Measurements from ENCODE around the gene LCMT2.

The LCMT2 gene

DNA sequence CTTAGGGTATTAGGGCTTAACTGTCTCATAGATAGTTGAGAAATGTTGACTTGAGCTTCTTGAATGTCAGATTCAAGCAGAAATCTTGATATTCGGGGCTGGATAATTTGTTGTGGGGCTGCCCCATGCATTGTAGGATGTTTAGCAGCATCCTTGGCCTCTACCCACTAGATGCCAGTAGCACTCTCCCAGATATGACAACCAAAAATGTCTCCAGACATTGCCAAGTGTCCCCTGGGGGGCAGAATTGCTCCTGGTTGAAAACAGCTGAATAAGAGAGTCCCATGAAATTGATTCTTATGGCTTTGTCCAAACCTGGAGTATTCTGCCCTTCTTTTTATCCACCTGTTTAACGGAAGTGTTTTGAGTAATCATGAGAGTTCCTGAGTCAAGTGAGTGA is 15.9 kb upstream of the LCMT2 start:
- Histone ChIP-seq H3K27me3 (ENCODE audit: control insufficient read depth in 1 of 2, insufficient read depth in 2 of 2, low read length in 2 of 2) (no peaks in the 10 kb centered on the region), H3K9me3 (ENCODE audit: low read length) (no peaks in the 10 kb centered on the region), H3K4me3 (ENCODE audit: low read depth in 1 of 2, low read length in 2 of 2) (no peak overlapping the region), H3K9ac (ENCODE audit: low read length) (no peak overlapping the region), H3K36me3 (ENCODE audit: insufficient read depth, low read length) (peaks cover 29% of the 10 kb centered on the region), H3K4me1 (ENCODE audit: insufficient read depth, low read length) (no peaks in the 10 kb centered on the region), H3K27ac (ENCODE audit: low read depth, low read length) (no peak overlapping the region)

GRCh38 chr15:43330780-43331087 is 361 bp upstream of the LCMT2 start:
- H3K9ac ChIP-seq (ENCODE audit: low read length) = peak overlapping the region; percentile 76

GRCh38 chr15:43329217-43329959 is 985 bp downstream of the LCMT2 start:
- no peaks in the 10 kb centered on the region for H3K9me3 ChIP-seq (ENCODE audit: low read length)
- H3K4me1 ChIP-seq (ENCODE audit: insufficient read depth, low read length) = peaks cover 26% of the 10 kb centered on the region
- H3K36me3 ChIP-seq (ENCODE audit: insufficient read depth, low read length) = no peaks in the 10 kb centered on the region

More at GRCh38 chr15:43330780-43331087, 361 bp upstream of the LCMT2 start:
- H3K4me3 ChIP-seq (ENCODE audit: low read depth in 1 of 2, low read length in 2 of 2) = peak overlapping the region; percentile 85 to 90
- peak overlapping the region; percentile 99 for H3K27ac ChIP-seq (ENCODE audit: low read depth, low read length)
- H3K9me3 ChIP-seq (ENCODE audit: low read length) = no peaks in the 10 kb centered on the region
- H3K27me3 ChIP-seq (ENCODE audit: control insufficient read depth in 1 of 2, insufficient read depth in 2 of 2, low read length in 2 of 2) = no peaks in the 10 kb centered on the region
- peaks cover 26% of the 10 kb centered on the region for H3K4me1 ChIP-seq (ENCODE audit: insufficient read depth, low read length)
- H3K36me3 ChIP-seq (ENCODE audit: insufficient read depth, low read length) = peaks cover 4% of the 10 kb centered on the region

DNA sequence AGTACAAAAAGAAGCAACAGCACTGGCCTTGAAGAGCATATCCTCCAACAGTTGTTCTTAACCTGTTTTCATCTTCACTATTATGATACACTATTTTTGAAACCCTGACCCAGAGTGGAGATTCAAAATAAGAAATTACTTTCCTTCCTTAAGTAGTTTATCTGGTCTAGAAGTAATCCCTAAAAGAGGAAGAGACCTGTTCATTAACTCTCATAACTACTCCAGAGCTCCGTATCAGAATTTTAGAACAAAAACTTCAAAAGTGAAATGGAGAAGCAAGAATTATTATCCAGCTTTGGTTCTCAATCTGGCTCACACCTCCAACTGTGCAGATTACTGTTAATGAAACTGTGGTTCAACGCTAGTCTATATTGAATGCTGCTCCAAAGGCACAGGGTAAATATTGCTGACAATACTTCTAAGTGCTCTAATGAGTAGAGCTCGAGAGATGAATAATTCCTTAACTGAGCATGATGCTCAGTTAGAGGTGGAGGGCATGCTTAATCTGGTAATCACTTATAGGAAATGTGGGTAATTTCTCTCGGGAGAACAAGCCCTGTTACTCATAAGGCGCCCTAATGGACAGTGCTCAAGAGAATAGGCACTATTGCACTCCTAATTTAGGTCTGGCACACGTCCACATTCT is 5.2 kb downstream of the LCMT2 start:
- H3K4me3 ChIP-seq (ENCODE audit: low read depth in 1 of 2, low read length in 2 of 2) = no peak overlapping the region
- no peaks in the 10 kb centered on the region for H3K27me3 ChIP-seq (ENCODE audit: control insufficient read depth in 1 of 2, insufficient read depth in 2 of 2, low read length in 2 of 2)
- H3K9ac ChIP-seq (ENCODE audit: low read length) = no peak overlapping the region
- no peaks in the 10 kb centered on the region for H3K9me3 ChIP-seq (ENCODE audit: low read length)
- peaks cover 26% of the 10 kb centered on the region for H3K4me1 ChIP-seq (ENCODE audit: insufficient read depth, low read length)
- no peaks in the 10 kb centered on the region for H3K36me3 ChIP-seq (ENCODE audit: insufficient read depth, low read length)
- H3K27ac ChIP-seq (ENCODE audit: low read depth, low read length) = no peak overlapping the region

More at GRCh38 chr15:43329217-43329959, 985 bp downstream of the LCMT2 start:
- Histone ChIP-seq H3K4me3 (ENCODE audit: low read depth in 1 of 2, low read length in 2 of 2) (peak overlapping the region; percentile 85 to 90), H3K27ac (ENCODE audit: low read depth, low read length) (peak overlapping the region; percentile 99), H3K27me3 (ENCODE audit: control insufficient read depth in 1 of 2, insufficient read depth in 2 of 2, low read length in 2 of 2) (no peaks in the 10 kb centered on the region), H3K9ac (ENCODE audit: low read length) (peak overlapping the region; percentile 76)

DNA sequence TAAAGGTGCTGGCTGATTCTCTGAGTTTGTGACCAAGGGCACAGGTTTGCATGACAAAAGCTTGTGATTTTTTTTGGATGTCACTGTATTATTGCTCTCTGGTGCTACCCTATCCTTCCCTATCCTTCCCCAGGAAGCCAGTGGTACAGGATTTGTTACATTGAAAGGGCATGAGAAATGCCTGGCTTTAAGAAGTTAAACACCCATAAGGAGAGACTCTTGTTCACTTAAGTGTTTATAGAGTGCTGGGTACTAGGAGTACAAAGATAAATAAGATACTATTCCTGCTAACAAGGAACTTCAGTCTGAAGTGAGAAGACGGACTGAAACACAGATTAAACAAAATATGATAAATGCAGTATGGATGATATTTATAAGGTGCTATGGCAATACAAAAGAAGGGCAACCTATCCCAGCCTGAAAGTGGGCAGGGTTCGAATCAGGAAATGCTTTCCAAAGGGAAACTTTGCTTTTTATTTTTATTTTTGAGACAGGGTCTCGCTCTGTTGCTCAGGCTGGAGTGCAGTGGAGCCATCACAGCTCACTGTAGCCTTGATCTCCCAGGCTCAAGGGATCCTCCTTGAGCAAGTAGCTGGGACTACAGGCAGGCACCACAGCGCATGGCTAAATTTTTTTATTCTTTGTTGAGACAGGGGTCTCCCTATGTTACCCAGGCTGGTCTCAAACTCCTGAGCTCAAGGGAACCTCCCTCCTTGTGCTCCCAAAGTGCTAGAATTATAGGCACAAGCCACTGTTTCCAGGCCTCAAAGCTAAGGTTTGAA is 11.2 kb downstream of the LCMT2 start:
- H3K9ac ChIP-seq (ENCODE audit: low read length) = no peak overlapping the region
- H3K4me3 ChIP-seq (ENCODE audit: low read depth in 1 of 2, low read length in 2 of 2) = no peak overlapping the region
- H3K27me3 ChIP-seq (ENCODE audit: control insufficient read depth in 1 of 2, insufficient read depth in 2 of 2, low read length in 2 of 2) = peaks cover 0 to 5% of the 10 kb centered on the region in 2 donors
- H3K9me3 ChIP-seq (ENCODE audit: low read length) = no peaks in the 10 kb centered on the region
- H3K36me3 ChIP-seq (ENCODE audit: insufficient read depth, low read length) = no peaks in the 10 kb centered on the region
- no peak overlapping the region for H3K27ac ChIP-seq (ENCODE audit: low read depth, low read length)
- H3K4me1 ChIP-seq (ENCODE audit: insufficient read depth, low read length) = no peaks in the 10 kb centered on the region

DNA sequence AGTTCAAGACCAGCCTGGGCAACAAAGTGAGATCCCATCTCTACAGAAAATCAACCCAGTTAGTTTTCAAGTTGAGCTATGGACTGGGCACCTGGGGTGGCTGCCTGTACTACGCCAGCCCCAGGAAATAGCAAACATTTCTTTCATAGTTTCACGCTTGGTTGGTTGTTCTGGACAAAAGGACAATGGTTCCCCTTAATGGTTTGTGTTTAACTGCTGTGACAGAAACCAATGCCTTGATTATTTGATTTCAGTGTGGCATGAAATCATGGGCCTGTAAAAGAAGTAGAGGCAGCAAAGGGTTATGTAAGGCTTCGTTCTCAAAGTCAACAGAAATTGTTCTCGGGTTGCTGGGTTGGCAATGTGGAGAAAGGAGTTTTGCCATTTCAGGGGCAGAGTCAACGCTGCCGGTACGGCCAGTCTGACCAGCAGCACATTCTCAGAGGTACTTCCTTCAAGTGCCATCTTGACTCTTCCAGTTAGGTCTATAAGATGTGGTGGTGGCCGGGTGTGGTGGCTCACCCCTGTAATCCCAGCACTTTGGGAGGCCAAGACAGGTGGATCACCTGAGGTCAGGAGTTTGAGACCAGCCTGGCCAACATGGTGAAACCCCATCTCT is 12.7 kb downstream of the LCMT2 start:
- Histone ChIP-seq H3K4me1 (ENCODE audit: insufficient read depth, low read length) (no peaks in the 10 kb centered on the region), H3K4me3 (ENCODE audit: low read depth in 1 of 2, low read length in 2 of 2) (no peak overlapping the region), H3K27me3 (ENCODE audit: control insufficient read depth in 1 of 2, insufficient read depth in 2 of 2, low read length in 2 of 2) (peaks cover 0 to 5% of the 10 kb centered on the region in 2 donors), H3K27ac (ENCODE audit: low read depth, low read length) (no peak overlapping the region), H3K9ac (ENCODE audit: low read length) (no peak overlapping the region), H3K36me3 (ENCODE audit: insufficient read depth, low read length) (no peaks in the 10 kb centered on the region), H3K9me3 (ENCODE audit: low read length) (no peaks in the 10 kb centered on the region)

GRCh38 chr15:43316971-43317346 is 13.4 kb downstream of the LCMT2 start:
- Histone ChIP-seq H3K4me1 (ENCODE audit: insufficient read depth, low read length) (no peaks in the 10 kb centered on the region), H3K9me3 (ENCODE audit: low read length) (no peaks in the 10 kb centered on the region), H3K27ac (ENCODE audit: low read depth, low read length) (no peak overlapping the region), H3K27me3 (ENCODE audit: control insufficient read depth in 1 of 2, insufficient read depth in 2 of 2, low read length in 2 of 2) (peaks cover 0 to 5% of the 10 kb centered on the region in 2 donors), H3K9ac (ENCODE audit: low read length) (no peak overlapping the region), H3K4me3 (ENCODE audit: low read depth in 1 of 2, low read length in 2 of 2) (no peak overlapping the region), H3K36me3 (ENCODE audit: insufficient read depth, low read length) (no peaks in the 10 kb centered on the region)

GRCh38 chr15:43316016-43316970 is 14.1 kb downstream of the LCMT2 start:
- Histone ChIP-seq H3K9ac (ENCODE audit: low read length) (no peak overlapping the region), H3K9me3 (ENCODE audit: low read length) (no peaks in the 10 kb centered on the region), H3K4me3 (ENCODE audit: low read depth in 1 of 2, low read length in 2 of 2) (no peak overlapping the region), H3K27me3 (ENCODE audit: control insufficient read depth in 1 of 2, insufficient read depth in 2 of 2, low read length in 2 of 2) (peaks cover 0 to 5% of the 10 kb centered on the region in 2 donors), H3K27ac (ENCODE audit: low read depth, low read length) (no peak overlapping the region), H3K4me1 (ENCODE audit: insufficient read depth, low read length) (no peaks in the 10 kb centered on the region), H3K36me3 (ENCODE audit: insufficient read depth, low read length) (no peaks in the 10 kb centered on the region)

DNA sequence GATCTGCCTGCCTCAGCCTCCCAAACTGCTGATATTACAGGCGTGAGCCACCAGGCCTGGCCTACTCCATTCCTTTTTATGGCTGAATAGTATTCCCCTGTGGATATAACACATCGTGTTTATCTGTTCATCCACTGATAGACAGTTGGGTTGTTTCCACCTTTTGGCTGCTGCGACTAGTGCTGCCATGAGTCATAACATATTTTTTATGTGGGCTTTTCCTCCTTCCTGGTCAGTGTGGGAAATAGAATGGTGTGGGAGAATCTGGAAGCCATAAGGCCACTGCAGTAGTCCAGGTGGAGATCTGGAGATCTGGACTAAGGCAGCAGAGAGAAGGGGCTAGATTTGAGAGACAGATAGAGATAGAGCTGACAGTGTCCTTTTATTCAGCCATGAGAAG is 16.2 kb downstream of the LCMT2 start:
- Histone ChIP-seq H3K4me3 (ENCODE audit: low read depth in 1 of 2, low read length in 2 of 2) (no peak overlapping the region), H3K36me3 (ENCODE audit: insufficient read depth, low read length) (no peaks in the 10 kb centered on the region), H3K27me3 (ENCODE audit: control insufficient read depth in 1 of 2, insufficient read depth in 2 of 2, low read length in 2 of 2) (peaks cover 0 to 10% of the 10 kb centered on the region in 2 donors), H3K4me1 (ENCODE audit: insufficient read depth, low read length) (no peaks in the 10 kb centered on the region), H3K9me3 (ENCODE audit: low read length) (no peaks in the 10 kb centered on the region), H3K27ac (ENCODE audit: low read depth, low read length) (no peak overlapping the region), H3K9ac (ENCODE audit: low read length) (no peak overlapping the region)

- H3K27me3 ChIP-seq (ENCODE audit: control insufficient read depth in 1 of 2, insufficient read depth in 2 of 2, low read length in 2 of 2) = peaks cover 0 to 13% of the 10 kb centered on the region in 2 donors
- no peaks in the 10 kb centered on the region for H3K4me1 ChIP-seq (ENCODE audit: insufficient read depth, low read length)
- no peaks in the 10 kb centered on the region for H3K9me3 ChIP-seq (ENCODE audit: low read length)
- H3K9ac ChIP-seq (ENCODE audit: low read length) = no peak overlapping the region
- no peaks in the 10 kb centered on the region for H3K36me3 ChIP-seq (ENCODE audit: insufficient read depth, low read length)
- no peak overlapping the region for H3K4me3 ChIP-seq (ENCODE audit: low read depth in 1 of 2, low read length in 2 of 2)
- no peak overlapping the region for H3K27ac ChIP-seq (ENCODE audit: low read depth, low read length)
These were observed 18.0 kb downstream of the LCMT2 start for GRCh38 chr15:43312378-43312777.
